HUDEP-2 (cell line): ENCODE results near the gene KRTAP10-9.
"Not testable (repeated sequence)": the region's sequence is repeated elsewhere in the genome, so short reads cannot be mapped to it uniquely, and the experiment has no call there.

Source experiments
- DNase-seq, 76 experiments: peaks; one replicate each; lab custom pipeline; 2025; ENCODE audit not compliant: unreplicated experiment in 76 of 76; lab: John Stamatoyannopoulos, UW

KRTAP10-9 gene, protein sequence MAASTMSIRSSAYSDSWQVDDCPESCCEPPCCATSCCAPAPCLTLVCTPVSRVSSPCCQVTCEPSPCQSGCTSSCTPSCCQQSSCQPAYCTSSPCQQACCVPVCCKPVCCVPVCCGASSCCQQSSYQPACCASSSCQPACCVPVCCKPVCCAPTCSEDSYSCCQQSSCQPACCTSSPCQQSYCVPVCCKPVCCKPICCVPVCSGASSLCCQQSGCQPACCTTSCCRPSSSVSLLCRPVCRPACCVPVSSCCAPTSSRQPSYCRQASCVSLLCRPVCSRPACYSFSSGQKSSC

DNA sequence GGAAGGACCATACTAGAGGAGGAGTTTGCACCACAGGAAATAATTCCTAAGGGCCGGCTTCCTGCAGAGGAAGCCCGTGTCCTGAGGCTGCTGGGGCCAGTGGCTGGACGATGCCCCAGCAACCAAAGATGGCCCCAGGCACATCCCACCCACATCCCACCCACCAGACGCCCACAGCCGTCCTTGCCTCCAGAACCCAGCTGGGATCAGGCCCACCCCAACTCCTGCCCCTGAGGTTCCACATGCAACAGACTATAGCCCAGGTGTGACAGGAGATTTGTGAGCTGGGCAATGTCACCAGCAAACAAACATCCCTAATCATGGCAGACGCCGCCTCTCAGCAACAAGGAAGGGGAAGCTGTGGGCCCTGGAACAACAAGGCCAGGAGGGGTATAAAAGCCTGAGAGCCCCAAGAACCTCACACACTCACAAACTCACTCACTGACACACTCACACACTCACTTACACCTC is at the start of gene KRTAP10-9:
Gene KRTAP10-9, plus strand, starts transcription at position 421 of the 471 bp plus-strand sequence. CDS start 79 bp downstream, outside the sequence.
- no peak for DNase-seq

DNA sequence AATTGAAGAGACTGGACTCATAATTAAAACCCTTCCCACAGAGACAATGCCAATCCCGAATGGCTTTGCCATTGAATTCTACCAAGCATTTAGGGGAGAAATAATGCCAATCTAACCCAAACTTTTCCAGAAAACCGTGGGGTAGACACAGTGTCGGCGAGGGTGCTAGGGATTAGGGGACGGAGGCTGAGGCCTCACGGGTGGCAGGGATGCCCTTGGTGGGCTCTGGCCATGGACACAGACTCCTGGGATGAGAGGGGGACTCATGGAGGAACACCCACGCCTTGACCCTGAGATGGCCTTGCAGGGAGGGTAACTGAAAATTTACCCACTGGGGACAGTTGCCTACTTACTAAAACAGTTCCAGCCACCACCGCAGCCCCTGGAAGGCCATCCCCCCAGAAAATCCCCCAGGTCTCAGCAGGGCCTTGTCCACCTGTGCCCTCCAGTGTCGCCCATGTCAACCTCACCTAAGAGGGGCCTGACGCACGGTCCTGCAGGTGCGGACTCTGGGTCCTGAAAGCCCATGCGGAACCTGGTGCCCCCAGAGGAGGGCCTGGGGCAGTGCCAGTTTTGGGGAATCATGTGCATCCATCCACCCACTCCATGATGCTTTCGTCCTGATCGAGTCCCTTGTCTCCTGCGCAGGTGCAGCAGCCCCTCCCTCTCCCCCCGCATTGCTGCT is 48.4 kb upstream of the KRTAP10-9 start:
- DNase-seq, result no peak

DNA sequence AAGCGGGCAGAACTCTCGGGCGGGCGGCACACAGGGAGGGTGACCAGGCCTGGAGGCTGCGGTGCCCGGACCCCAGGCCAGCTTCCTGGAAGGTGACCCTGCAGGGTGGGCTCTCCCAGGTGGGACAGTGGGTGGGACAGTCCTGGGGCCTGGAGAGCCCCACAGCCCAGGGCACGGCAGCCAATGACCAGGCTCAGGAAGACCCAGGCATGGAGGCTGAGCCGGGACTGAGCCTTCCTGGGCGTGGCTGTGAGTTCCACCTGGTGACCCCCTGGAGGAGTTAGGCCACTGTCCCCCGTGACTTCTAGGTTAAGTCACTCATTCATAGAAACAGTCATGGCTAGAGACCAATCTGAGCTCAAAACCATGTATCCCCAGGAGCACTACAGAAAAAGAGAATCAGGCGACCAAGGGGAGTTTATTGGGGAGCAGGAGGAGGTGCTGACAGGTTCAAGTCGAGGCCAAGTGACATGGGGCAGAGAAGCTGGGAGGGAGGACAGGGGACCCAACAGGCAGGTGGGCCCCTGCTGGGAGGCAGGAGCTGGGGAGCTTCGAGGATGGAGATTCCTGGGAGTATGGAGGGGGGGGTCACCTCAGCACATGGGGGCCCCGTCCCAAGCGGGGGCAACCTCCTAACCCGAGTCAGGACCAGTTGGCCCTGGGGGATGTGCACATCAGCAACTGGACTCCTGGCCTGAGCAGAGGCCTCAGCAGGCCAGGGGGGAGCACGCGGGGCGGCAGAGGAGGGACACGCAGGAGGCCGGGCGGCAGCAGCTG is 47.6 kb upstream of the KRTAP10-9 start:
- DNase-seq, result no peak

DNA sequence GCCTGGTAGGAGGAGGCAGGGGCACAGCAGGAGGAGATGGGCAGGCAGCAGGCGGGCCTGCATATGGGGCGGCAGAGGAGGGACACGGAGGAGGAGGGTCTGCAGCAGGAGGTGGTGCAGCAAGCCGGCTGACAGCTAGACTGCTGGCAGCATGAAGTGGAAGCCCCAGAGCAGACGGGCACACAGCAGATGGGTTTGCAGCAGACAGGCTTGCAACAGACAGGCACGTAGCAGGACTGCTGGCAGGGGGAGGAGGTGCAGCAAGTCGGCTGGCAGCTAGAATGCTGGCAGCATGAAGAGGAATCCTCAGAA is 47.1 kb upstream of the KRTAP10-9 start:
- no peak for DNase-seq

DNA sequence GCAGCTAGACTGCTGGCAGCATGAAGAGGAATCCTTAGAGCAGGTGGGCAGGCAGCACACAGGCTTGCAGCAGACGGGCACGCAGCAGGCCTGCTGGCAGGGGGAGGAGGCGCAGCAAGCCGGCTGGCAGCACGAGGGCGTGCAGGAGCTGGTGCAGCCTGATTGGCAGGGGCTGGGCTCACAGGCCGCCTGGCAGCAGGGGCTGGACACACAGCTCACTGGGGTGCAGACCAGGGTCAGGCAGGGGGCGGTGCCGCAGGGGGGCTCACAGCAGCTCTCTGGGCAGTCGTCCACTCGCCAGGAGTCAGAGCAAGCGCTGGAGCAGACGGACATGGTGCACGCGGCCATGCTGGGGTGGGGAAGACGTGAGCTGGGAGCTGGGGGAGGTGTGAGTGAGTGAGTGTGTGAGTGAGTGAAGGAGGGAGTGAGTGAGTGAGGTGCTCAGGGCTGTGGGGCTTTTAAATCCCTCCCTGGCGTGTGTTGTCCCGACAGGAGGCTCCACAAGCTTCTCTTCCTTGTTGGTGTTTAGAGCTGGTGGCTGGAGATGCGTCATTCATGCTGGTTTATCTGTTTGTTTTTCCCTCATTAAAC is 46.6 kb upstream of the KRTAP10-9 start, which contains the start of gene KRTAP10-5:
Gene KRTAP10-5, minus strand, starts transcription at position 374 of the 591 bp plus-strand sequence. Its CDS starts 26 bp downstream, at position 348.
- not testable (repeated sequence) for DNase-seq

DNA sequence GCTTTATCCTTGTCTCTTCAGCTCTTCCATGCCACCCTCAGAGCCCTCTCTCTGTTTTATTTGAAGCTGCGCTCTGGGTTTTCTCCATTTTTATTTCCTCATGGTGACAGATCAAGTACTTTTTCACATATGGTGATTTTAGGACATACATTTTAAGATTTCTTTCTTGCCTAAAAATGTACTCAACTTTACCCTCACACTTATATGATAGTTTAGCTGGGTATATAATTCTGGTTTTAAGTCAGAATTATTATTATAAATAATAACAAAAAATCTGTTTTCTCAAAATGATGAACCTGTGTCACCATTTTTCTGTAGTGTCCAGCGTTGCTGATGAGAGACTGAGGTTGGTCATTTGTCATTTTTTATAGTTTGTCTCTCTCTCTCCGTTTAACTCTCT is 45.7 kb upstream of the KRTAP10-9 start:
- DNase-seq, result no peak

DNA sequence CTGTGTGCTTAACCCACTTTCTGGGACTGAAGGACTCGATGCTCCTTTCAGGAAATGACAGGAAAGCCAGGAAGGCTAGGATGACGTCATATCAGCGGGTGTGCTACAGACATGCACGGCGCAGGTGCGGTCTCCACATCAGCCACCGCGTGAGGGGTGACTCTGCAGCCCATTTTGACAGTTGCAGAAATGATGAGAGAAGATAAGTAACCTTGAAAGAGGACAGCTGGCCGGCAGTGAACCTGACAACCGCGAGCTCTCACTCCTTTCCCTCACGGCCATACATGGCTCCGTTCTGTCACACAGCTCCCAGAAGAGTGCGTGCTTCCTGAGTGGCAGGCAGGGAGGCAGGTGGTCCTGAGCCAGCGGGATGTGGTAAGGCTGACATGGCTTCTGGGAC is 44.8 kb upstream of the KRTAP10-9 start:
- DNase-seq, result no peak

DNA sequence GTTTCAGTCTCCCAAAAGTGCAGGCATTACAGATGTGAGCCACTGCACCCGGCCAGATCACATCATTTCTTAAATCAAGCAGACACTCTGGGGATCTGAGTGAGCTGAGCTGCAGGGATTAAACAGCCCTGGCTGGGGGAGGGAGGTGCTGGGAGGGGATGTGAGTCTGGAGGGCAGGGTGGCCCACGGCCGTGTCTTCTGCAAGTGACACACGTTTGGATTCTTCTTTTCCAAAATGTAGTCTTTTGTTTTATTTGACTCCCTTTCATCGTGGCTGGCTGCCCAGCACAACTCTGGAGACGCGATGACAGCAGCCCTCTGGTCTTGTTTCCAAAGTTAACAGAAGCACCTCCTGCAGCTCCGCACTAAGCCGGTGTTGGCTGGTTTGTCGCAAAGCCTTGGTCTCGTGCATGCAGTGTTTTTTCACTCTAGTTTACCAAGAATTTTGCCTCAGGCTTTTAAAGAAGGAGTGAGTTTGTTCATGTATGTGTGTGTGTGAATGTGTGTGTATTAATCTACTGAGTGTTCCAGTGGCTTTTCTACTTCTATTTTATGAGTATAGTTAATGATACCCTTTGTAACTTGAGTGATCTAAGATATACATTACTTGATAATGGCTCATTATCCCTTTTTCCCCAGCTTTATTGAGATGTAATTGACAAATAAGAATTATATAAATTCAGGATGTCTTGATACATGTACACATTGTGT is 43.6 kb upstream of the KRTAP10-9 start:
- DNase-seq, result no peak

DNA sequence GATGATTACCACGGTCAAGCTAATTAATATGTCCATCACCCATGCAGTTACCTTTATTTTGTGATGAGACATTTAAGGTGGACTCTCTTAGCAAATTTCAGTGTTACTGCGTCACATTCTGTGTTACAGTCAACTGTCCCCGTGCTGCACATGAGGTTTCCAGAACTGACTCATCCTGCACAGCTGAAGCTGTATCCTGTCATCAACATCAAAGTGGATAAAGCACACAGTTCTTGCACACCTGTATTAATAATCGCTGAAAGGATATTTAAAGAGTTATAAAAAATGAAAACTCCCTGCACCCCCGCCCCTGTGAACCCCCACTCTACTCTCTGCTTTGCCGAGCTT is 43.1 kb upstream of the KRTAP10-9 start:
- no peak for DNase-seq

DNA sequence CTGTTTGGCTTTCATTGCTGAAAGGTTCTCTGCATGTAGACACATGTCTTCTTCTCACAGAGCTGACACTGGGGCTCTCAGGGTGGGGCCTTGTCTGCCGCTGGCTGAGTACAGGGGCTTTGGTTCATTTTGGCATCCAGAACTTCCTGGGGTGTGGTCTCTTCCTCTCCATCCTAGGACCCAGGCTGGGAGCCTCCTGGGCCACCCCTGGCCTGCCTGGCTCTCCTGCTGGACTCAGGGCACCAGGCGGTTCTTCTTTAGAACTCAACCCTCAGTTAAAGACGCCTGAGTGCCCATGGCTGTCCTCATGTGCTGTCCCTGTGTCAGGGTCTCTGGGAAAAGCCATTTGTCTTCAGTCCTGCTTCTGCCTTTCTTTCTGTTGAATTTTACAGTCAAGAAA is 41.0 kb upstream of the KRTAP10-9 start:
- no peak for DNase-seq

DNA sequence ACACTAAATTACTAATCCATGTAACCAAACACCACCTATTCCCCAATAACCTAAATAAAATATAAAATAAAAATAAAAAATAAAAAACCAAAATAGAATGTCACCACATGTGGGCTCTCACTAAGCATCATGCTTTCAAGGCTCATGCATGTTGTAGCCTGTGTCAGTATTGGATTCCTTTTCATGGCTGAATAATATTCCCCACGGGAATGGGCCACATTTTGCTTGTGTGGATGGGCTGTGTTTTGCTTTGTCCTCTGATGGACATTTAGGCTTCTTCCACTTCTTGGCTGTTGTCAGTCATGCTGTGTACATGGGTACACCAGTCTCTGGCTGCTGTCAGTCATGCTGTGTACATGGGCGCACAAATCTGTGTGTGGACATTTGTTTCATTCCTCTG is 37.8 kb upstream of the KRTAP10-9 start:
- no peak for DNase-seq

DNA sequence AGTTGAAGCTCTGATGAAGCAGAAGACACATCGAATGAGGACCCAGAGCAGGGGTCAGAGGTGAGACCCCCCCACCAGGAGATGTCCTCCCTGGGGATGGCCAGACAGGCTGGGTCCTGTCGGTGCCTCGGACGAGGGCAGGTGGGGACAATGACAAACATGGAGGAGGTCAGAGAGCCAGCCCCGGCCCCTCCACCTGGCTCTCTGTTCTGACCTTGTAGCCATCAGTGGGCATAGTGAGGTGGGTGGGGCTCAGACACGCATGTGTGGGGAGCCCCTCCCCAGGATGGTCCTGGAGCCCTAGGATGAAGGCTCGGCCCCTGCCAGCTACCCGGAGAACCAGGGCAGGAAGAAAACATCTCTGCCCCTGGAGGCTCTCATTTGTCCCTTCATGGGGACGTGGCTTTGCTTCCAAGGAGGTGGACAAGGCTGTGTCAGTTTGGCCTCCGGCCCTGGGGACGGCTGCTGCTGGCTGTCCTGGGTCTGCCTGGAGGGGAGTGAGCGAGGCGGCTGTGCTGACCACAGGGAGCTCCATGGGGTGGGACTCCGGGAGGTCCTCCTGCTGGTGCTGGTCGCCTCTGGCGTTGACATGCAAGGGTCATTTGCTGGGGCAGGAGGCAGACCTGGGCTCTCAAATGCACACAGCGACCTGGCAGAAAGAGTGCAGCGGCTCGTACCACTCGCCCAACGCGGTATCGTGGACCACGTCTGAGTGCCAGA is 37.1 kb upstream of the KRTAP10-9 start:
- no peak for DNase-seq

DNA sequence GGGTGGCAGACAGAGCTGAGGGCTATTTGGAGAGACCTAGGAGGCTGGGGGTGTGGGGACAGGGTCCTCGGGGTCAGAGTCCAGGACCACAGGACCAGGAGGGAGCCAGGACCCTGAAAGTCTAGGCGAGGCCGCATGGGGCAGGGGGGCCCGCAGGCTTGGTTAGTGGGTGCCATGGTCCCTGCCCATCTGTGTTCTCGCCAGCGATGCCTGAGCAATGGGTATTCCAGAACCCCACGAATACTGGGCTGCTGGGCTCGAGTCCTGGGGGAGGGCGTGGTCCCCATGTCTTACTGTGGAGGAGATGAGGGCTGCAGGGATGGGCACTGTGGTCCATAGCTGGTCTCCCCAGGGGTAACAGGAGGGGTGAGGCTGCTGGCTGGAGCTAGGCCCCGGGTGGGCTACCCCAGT is 36.6 kb upstream of the KRTAP10-9 start:
- no peak for DNase-seq

DNA sequence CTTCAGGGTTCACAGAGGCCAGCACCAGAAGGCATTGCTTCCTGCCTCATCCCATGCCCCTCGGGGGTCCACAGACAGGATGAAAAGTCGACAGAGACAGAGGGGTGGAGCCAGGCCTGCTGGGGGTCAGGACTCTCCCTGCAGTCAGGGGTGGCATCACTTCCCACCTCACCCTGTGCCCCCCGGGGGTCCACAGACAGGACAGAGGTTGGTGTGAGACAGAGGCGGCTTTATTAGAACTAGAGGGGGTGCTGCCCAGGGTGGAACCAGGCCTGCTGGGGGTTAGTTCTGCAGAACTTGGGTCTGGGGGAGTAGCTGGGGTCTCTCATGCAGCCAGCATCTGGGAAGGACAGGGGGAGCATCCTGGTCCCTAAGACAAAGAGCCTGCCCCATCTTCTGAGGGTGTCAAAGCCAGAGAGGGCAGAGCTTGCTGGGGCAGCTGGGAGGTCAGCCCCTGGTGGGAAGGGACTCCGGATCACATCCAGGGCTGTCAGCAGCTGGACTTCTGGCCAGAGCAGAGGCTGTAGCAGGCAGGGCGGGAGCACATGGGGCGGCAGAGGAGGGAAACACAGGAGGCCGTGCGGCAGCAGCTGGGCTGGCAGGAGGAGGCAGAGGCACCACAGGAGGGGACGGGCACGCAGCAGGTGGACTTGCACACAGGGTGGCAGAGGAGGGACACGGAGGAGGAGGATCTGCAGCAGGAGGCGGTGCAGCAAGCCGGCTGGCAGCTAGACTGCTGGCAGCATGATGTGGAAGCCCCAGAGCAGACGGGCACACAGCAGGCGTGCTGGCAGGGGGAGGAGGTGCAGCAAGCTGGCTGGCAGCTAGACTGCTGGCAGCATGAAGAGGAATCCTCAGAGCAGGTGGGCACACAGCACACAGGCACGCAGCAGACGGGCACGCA is 35.7 kb upstream of the KRTAP10-9 start:
- DNase-seq, result not testable (repeated sequence)

DNA sequence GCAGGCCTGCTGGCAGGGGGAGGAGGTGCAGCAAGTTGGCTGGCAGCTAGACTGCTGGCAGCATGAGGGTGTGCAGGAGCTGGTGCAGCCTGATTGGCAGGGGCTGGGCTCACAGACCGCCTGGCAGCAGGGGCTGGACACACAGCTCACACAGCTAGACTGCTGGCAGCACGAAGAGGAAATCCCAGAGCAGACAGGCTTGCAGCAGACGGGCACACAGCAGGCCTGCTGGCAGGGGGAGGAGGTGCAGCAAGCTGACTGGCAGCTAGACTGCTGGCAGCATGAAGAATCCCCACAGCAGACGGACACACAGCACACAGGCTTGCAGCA is 35.1 kb upstream of the KRTAP10-9 start:
- DNase-seq, result peak in 11 of 76 experiments; percentile 10 to 40 (median 22)

DNA sequence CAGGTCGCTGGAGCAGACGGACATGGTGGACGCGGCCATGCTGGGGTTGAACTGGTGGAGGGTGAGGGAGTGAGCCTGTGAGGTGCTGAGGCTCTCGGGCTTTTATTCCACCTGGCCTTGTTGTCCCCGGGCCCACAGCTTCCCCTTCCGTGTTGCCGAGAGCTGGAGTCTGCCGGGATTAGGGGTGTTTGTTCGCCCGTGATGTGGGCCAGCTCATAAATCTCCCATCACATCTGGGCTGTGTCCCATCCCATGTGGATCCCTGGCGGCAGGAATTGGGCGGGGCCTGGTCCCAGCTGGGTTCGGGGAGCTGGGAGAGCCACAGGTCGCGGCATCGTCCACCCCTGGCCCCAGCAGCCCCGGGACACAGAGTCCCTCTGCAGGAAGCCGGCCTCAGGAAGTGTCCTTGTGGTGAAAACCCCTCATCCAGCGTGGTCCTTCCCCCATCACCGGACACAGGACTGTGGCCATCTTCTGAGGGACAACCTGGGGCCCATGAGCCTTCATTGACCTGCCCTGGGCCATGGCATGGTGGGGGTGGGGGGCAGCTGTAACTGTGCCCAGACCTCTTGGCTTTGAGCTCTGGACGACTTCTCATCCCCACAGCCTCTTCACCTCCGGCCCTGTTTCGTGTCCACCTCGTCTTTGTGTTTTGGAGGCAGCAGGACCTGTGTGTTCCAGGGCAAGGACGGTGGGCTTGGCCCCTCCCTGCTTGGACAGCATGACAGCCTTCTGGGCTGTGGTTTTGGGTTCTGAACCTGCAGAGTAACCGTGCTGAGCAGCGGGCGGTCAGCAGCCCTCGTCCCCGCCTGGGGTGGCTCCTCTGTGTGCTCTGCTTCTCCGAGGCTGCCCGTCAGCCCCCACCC is 34.2 kb upstream of the KRTAP10-9 start, which contains the start of gene KRTAP10-6:
Gene KRTAP10-6, minus strand, starts transcription at position 60 of the 866 bp plus-strand sequence. Its CDS starts 21 bp downstream, at position 39.
- DNase-seq, result no peak

DNA sequence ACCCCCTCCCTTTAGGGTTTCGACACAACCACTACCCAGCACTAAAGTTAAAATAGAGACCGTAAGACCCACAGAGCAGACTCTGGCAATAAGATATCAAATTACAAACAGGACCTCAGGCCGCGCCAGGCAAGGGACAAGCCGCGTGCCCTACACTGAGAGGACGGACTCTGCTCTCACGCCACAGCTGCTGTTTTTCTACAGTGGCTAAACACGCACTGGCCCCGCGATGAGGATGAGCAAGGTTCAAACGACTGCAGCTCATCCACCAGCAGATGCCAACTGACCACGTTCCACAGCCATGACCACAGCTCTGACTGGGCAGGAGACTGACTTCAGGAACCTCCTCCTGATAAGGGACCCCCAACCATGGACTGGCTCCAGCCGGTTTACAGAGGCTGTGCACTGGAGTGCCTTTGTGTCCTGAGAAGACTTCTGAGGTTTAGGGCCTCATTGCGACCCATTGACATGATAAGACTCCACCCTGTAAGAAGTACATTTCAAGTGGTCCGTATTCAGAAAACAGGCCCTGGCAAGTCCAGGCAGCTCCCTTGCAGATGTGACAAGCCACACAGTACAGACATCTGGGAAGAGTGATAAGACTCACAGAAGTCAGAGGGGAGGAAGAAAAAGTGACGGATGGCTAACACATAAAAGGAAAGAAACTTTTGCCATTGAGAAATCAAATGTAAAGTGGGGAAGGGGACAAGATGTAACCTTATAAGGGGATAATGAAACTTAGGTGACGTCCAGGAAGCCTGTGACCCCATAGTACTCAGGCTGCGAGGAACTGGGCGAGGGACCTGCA is 33.1 kb upstream of the KRTAP10-9 start:
- peak in 75 of 76 experiments; percentile 51 to 100 (median 90) for DNase-seq
